ENCODE measurements around the gene DPYD.

DNA sequence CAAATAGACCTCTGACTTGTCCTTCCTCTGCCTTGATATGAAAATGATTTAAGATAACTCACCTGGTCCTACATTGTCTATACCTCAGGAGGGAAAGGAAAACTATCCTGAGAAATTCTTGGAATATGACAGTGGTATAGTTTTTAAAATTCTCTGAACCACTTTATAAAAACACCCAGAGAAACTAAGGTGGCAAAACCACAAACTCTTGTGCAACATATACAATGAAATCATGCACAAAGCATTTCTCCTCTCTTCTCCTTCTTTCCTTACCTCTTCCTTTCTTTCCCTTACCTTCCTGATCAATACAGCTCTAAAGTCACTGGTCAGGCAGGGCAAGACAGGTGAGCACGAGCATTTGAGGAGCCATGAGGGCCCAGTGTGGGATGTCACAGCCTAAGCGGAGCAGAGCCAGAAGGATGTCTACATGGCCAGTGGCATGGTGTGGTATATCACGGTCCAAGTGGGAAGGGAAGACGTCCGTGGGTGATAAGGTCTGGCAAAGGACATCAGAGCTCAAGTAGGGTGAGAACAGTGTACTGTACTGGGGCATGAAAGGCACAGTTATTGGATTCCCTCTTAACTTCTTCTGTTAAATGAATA is 543.3 kb downstream of the DPYD start:
- no peak for TF ChIP-seq CTCF (conservative IDR thresholded peaks at IDR 0.05)
- TF ChIP-seq ZFX (IDR thresholded peaks at IDR 0.05) = no peak

Measured in C4-2B (cell line).